Keratinocyte (primary cell): ENCODE measurements around the gene FSTL5. TPM values are rescaled to one million over a fixed set of nuclear protein-coding genes. Genes with fewer than 3 reads are reported as not detected.

ENCODE experiments used
- DNase-seq: peaks from one replicate; pipeline ENCODE4 v3.0.0-alpha.2; 2011; ENCODE audit warnings: low read depth, missing footprints, low spot score
- FAIRE-seq: peaks from 2 replicates; lab custom pipeline; 2011; peaks lifted over from hg19 to GRCh38; lab: Jason Lieb, UNC
- H2AFZ ChIP-seq: 2 replicates; pipeline ENCODE4 v1.6.0; 2012; ENCODE audit warnings: low read length, control low read depth, inconsistent platforms; ENCODE audit not compliant: control insufficient read depth
- H3K27ac ChIP-seq: 2 replicates; pipeline ENCODE4 v1.5.1; 2011; ENCODE audit warnings: low read length; ENCODE audit not compliant: control insufficient read depth, insufficient read depth
- H3K27me3 ChIP-seq: 3 replicates; pipeline ENCODE4 v1.6.0; 2011; ENCODE audit warnings: low read length; ENCODE audit not compliant: control insufficient read depth, insufficient read depth; ENCODE audit errors: extremely low read depth
- H3K36me3 ChIP-seq, 2 experiments: 2 replicates in 1 of 2; 3 replicates in 1 of 2; pipeline ENCODE4 v1.5.1; 2011; ENCODE audit warnings: low read length in 2 of 2, mild to moderate bottlenecking in 1 of 2; ENCODE audit not compliant: control insufficient read depth in 2 of 2, insufficient read depth in 2 of 2; ENCODE audit errors: extremely low read depth in 1 of 2
- H3K4me1 ChIP-seq: 3 replicates; pipeline ENCODE4 v1.5.1; 2011; ENCODE audit warnings: low read length; ENCODE audit not compliant: control insufficient read depth, insufficient read depth; ENCODE audit errors: extremely low read depth
- H3K4me2 ChIP-seq: 3 replicates; pipeline ENCODE4 v1.6.0; 2011; ENCODE audit warnings: low read depth, low read length; ENCODE audit not compliant: control insufficient read depth, insufficient read depth; ENCODE audit errors: extremely low read depth
- H3K4me3 ChIP-seq, 3 experiments: fragments of 200-600 bp in 1 of 3; sonication (generic) in 1 of 3; 2 replicates in 2 of 3; 3 replicates in 1 of 3; pipeline ENCODE4 v1.5.1; 2011 to 2016; ENCODE audit warnings: low read length in 3 of 3, mild to moderate bottlenecking in 3 of 3, control low read depth in 2 of 3, inconsistent platforms in 1 of 3, low read depth in 1 of 3, mixed read lengths in 1 of 3, mixed run types in 1 of 3, moderate library complexity in 1 of 3; ENCODE audit not compliant: control insufficient read depth in 2 of 3, insufficient read depth in 2 of 3; ENCODE audit errors: extremely low read depth in 1 of 3
- H3K79me2 ChIP-seq: 2 replicates; pipeline ENCODE4 v1.6.0; 2012; ENCODE audit warnings: low read length; ENCODE audit not compliant: control insufficient read depth, insufficient read depth
- H3K9ac ChIP-seq: 3 replicates; pipeline ENCODE4 v1.6.0; 2011; ENCODE audit warnings: low read length; ENCODE audit not compliant: control insufficient read depth, insufficient read depth; ENCODE audit errors: extremely low read depth
- H3K9me1 ChIP-seq: 3 replicates; pipeline ENCODE4 v1.6.0; 2011; ENCODE audit warnings: low read length; ENCODE audit not compliant: control insufficient read depth, insufficient read depth; ENCODE audit errors: extremely low read depth
- H3K9me3 ChIP-seq: 2 replicates; pipeline ENCODE4 v1.5.1; 2012; ENCODE audit warnings: low read depth, low read length; ENCODE audit not compliant: control insufficient read depth
- H4K20me1 ChIP-seq: 3 replicates; pipeline ENCODE4 v1.6.0; 2011; ENCODE audit warnings: low read length; ENCODE audit not compliant: control insufficient read depth, insufficient read depth; ENCODE audit errors: extremely low read depth
- EZH2 ChIP-seq: IDR thresholded peaks from one replicate; pipeline ENCODE4 v1.6.1; 2012; ENCODE audit warnings: inconsistent platforms, mild to moderate bottlenecking, low read length, moderate library complexity
- dilution Hi-C: fragments of 300-500 bp; cut with MboI; formaldehyde crosslinking; loops from one replicate; pipeline ENCODE4 v1.7.0; 2020; ENCODE audit warnings: low sequenced_read_pairs; ENCODE audit not compliant: extremely low pct_ligation_motif_present
- polyA plus RNA-seq, 5 experiments: library from polyadenylated mRNA; depleted of rRNA in 3 of 5; stranded (reverse) in 3 of 5; stranded (forward) in 1 of 5; unstranded in 1 of 5; fragments of >200 nt; gene quantifications; 1 replicate in 1 of 5; 2 replicates in 3 of 5; 3 replicates in 1 of 5; pipeline versions ENCODE4 v1.2.1 to v1.2.3, GENCODE V29; 2011 to 2012; ENCODE audit warnings: missing spikeins in 2 of 5, low read depth in 1 of 5, low replicate concordance in 1 of 5
- TF ChIP-seq, protein P1 (sequence below), 3 experiments: IDR thresholded peaks in 1 of 3; conservative IDR thresholded peaks in 1 of 3; optimal IDR thresholded peaks in 1 of 3; 2 replicates in 2 of 3; 3 replicates in 1 of 3; pipeline versions ENCODE3 to v1.5.1; 2011; ENCODE audit warnings: low read length in 3 of 3, mild to moderate bottlenecking in 3 of 3, moderate library complexity in 2 of 3, control low read depth in 1 of 3, inconsistent platforms in 1 of 3; ENCODE audit not compliant: insufficient read depth in 2 of 3; ENCODE audit errors: extremely low read depth in 1 of 3

Gene FSTL5
- polyA plus RNA-seq, 1 donor (not counting 4 experiments of a cell fraction or from before 2014, with no cell fraction given): not detected

DNA sequence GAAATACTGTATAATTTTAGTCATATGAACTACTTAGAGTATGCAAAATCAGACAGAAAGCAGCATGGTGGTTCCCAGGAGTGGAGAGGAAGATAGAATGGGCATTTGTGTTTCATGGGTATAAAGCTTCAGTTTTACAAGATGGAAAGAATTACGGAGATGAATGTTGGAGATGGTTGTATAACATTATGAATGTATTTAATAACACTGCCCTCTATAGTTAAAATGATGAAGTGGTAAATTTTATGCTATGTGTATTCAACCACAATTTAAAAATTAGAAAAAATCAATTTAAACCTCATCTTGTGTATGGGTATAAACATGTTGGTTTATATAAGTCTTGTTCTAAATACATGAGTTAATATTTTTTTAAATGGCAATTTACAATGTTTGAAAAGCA, 521.1 kb downstream of the FSTL5 start:
- dilution Hi-C loops: no loop called here
- FAIRE-seq (no peak), DNase-seq (no peak)
- H3K4me1 ChIP-seq: no peaks in the 10 kb centered on the region
- H3K9me3 ChIP-seq: no peaks in the 10 kb centered on the region
- no peak overlapping the region for H3K27ac ChIP-seq
- no peak for TF ChIP-seq EZH2
- TF ChIP-seq, protein P1, sequence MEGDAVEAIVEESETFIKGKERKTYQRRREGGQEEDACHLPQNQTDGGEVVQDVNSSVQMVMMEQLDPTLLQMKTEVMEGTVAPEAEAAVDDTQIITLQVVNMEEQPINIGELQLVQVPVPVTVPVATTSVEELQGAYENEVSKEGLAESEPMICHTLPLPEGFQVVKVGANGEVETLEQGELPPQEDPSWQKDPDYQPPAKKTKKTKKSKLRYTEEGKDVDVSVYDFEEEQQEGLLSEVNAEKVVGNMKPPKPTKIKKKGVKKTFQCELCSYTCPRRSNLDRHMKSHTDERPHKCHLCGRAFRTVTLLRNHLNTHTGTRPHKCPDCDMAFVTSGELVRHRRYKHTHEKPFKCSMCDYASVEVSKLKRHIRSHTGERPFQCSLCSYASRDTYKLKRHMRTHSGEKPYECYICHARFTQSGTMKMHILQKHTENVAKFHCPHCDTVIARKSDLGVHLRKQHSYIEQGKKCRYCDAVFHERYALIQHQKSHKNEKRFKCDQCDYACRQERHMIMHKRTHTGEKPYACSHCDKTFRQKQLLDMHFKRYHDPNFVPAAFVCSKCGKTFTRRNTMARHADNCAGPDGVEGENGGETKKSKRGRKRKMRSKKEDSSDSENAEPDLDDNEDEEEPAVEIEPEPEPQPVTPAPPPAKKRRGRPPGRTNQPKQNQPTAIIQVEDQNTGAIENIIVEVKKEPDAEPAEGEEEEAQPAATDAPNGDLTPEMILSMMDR (optimal IDR thresholded peaks at IDR 0.05 in 1 of 3, IDR thresholded peaks at IDR 0.05 in 1 of 3, conservative IDR thresholded peaks at IDR 0.05 in 1 of 3; ENCODE audit: extremely low read depth in 1 of 3, insufficient read depth in 2 of 3, low read length in 3 of 3): no peak
- H3K4me2 ChIP-seq: no peak overlapping the region
- no peaks in the 10 kb centered on the region for H3K36me3 ChIP-seq
- no peaks in the 10 kb centered on the region for H3K27me3 ChIP-seq
- no peaks in the 10 kb centered on the region for H3K9me1 ChIP-seq
- no peak overlapping the region for H3K9ac ChIP-seq
- no peak overlapping the region for H2AFZ ChIP-seq
- no peak overlapping the region for H3K4me3 ChIP-seq
- no peaks in the 10 kb centered on the region for H4K20me1 ChIP-seq
- no peaks in the 10 kb centered on the region for H3K79me2 ChIP-seq

GRCh38 chr4:161629694-161630441, 533.9 kb downstream of the FSTL5 start:
- no peaks in the 10 kb centered on the region for H3K9me1 ChIP-seq
- dilution Hi-C loops: no loop called here
- H3K4me2 ChIP-seq: no peak overlapping the region
- H3K36me3 ChIP-seq: no peaks in the 10 kb centered on the region
- H2AFZ ChIP-seq: no peak overlapping the region
- no peaks in the 10 kb centered on the region for H4K20me1 ChIP-seq
- TF ChIP-seq, protein P1 (optimal IDR thresholded peaks at IDR 0.05 in 1 of 3, IDR thresholded peaks at IDR 0.05 in 1 of 3, conservative IDR thresholded peaks at IDR 0.05 in 1 of 3; ENCODE audit: extremely low read depth in 1 of 3, insufficient read depth in 2 of 3, low read length in 3 of 3): no peak
- TF ChIP-seq EZH2: no peak
- H3K79me2 ChIP-seq: no peaks in the 10 kb centered on the region
- no peaks in the 10 kb centered on the region for H3K27me3 ChIP-seq
- no peak for DNase-seq
- no peak overlapping the region for H3K27ac ChIP-seq
- H3K4me3 ChIP-seq: no peak overlapping the region
- no peak for FAIRE-seq
- H3K9ac ChIP-seq: no peak overlapping the region
- no peaks in the 10 kb centered on the region for H3K9me3 ChIP-seq
- H3K4me1 ChIP-seq: no peaks in the 10 kb centered on the region
